PC-9 (cell line): Measurements from ENCODE around the gene RNF187. TPM values are rescaled to one million over a fixed set of nuclear protein-coding genes. Genes with fewer than 3 reads are reported as not detected.

Source experiments
- BruUV-seq: library from RNA; stranded (reverse); fragments of 400-500 nt; replicated peaks from 2 replicates; lab custom pipeline; 2021; lab: Mats Ljungman, UMichigan
- CTCF ChIA-PET: fragments of 300-600 bp; sonication (Branson Sonifier 250); formaldehyde crosslinking; loops from one replicate; lab custom pipeline; 2022; ENCODE audit warnings: antibody characterized with exemption; lab: Charles Lee
- POLR2A ChIA-PET: fragments of 300-600 bp; sonication (Branson Sonifier 250); formaldehyde crosslinking; loops from one replicate; lab custom pipeline; 2022; ENCODE audit warnings: antibody characterized with exemption; ENCODE audit not compliant: unreplicated experiment; lab: Charles Lee
- DNase-seq, 2 experiments: peaks; one replicate each; pipeline versions ENCODE4 v3.0.0 to v3.0.0-alpha.2; 2015 to 2022; ENCODE audit warnings: mixed read lengths in 1 of 2
- H2AFZ ChIP-seq: fragments of 200-600 bp; sonication (generic); 2 replicates; pipeline ENCODE4 v1.8.1; 2017; ENCODE audit warnings: antibody characterized with exemption
- H3F3A ChIP-seq: fragments of 200-600 bp; sonication (generic); 2 replicates; pipeline ENCODE4 v1.8.1; 2017; ENCODE audit warnings: antibody characterized with exemption, mild to moderate bottlenecking, low read depth; ENCODE audit not compliant: insufficient read depth
- H3K27ac ChIP-seq: fragments of 200-600 bp; sonication (generic); 2 replicates; pipeline ENCODE4 v1.6.1; 2016; ENCODE audit warnings: mixed run types
- H3K27me3 ChIP-seq: fragments of 200-600 bp; sonication (generic); 2 replicates; pipeline ENCODE4 v1.6.1; 2016; ENCODE audit warnings: low read depth, mixed run types; ENCODE audit not compliant: insufficient read depth
- H3K36me3 ChIP-seq: fragments of 200-600 bp; sonication (generic); 2 replicates; pipeline ENCODE4 v1.6.1; 2016; ENCODE audit warnings: low read depth, mixed run types
- H3K4me1 ChIP-seq: fragments of 200-600 bp; sonication (generic); replicated peaks from 2 replicates; pipeline ENCODE4 v1.6.1; 2016; ENCODE audit warnings: mixed run types; ENCODE audit not compliant: insufficient read depth
- H3K4me2 ChIP-seq: fragments of 200-600 bp; sonication (generic); 2 replicates; pipeline ENCODE4 v1.6.1; 2017; ENCODE audit warnings: mixed run types
- H3K4me3 ChIP-seq: fragments of 200-600 bp; sonication (generic); 2 replicates; pipeline ENCODE4 v1.6.1; 2016; ENCODE audit warnings: mixed run types
- H3K79me2 ChIP-seq: fragments of 200-600 bp; sonication (generic); 2 replicates; pipeline ENCODE4 v1.6.1; 2017; ENCODE audit warnings: low read depth, mixed run types
- H3K9me2 ChIP-seq: fragments of 200-600 bp; sonication (generic); 2 replicates; pipeline ENCODE4 v1.8.1; 2017; ENCODE audit warnings: mild to moderate bottlenecking; ENCODE audit not compliant: insufficient read depth
- H3K9me3 ChIP-seq: fragments of 200-600 bp; sonication (generic); 2 replicates; pipeline ENCODE4 v1.8.1; 2016; ENCODE audit warnings: low read depth; ENCODE audit not compliant: insufficient read depth
- H4K20me1 ChIP-seq: fragments of 200-600 bp; sonication (generic); 2 replicates; pipeline ENCODE4 v1.8.1; 2017; ENCODE audit not compliant: insufficient read depth
- CTCF ChIP-seq: fragments of 200-600 bp; sonication (generic); conservative IDR thresholded peaks from 2 replicates; pipeline ENCODE4 v1.6.1; 2017; ENCODE audit warnings: mixed run types, antibody characterized with exemption, mild to moderate bottlenecking, moderate library complexity
- EZH2 ChIP-seq: fragments of 200-600 bp; sonication (generic); IDR thresholded peaks from 2 replicates; pipeline ENCODE4 v1.8.0; 2017; ENCODE audit warnings: antibody characterized with exemption, low read depth
- intact Hi-C: fragments of 100-400 bp; cut with micrococcal nuclease; formaldehyde crosslinking; loops from one replicate; pipeline ENCODE4 v1.10.0; 2022; ENCODE audit not compliant: unreplicated experiment
- total RNA-seq: library from RNA; stranded (reverse); gene quantifications from 2 replicates; pipeline ENCODE4 v1.2.3, GENCODE V29; 2021

The RNF187 gene
- total RNA-seq, 1 experiment from 2014 or later = 182 TPM

GRCh38 chr1:228483789-228484188 lies 3.4 kb upstream of the RNF187 start:
- H3K27ac ChIP-seq = no peak overlapping the region
- no peaks in the 10 kb centered on the region for H3K36me3 ChIP-seq
- H3K4me2 ChIP-seq = no peak overlapping the region
- peaks cover 23% of the 10 kb centered on the region; the same call in 1 of the 2 replicates for H3F3A ChIP-seq
- BruUV-seq = no TSS peak
- H3K4me3 ChIP-seq = no peak overlapping the region
- H3K9me3 ChIP-seq = no peaks in the 10 kb centered on the region
- ChIA-PET CTCF (no interaction called here), POLR2A (no interaction called here)
- no peaks in the 10 kb centered on the region for H4K20me1 ChIP-seq
- H3K79me2 ChIP-seq = peaks cover 10% of the 10 kb centered on the region
- DNase-seq = no peak
- no peak overlapping the region for H2AFZ ChIP-seq
- intact Hi-C loops = no loop called here
- no peaks in the 10 kb centered on the region for H3K9me2 ChIP-seq
- H3K27me3 ChIP-seq = no peaks in the 10 kb centered on the region
- TF ChIP-seq CTCF (no peak), EZH2 (no peak)
- peaks cover 16% of the 10 kb centered on the region for H3K4me1 ChIP-seq

GRCh38 chr1:228486596-228487335 lies 416 bp upstream of the RNF187 start:
- Histone ChIP-seq H3K27ac (peak overlapping the region; percentile 76), H3K36me3 (peaks cover 17% of the 10 kb centered on the region; the same call in 1 of the 2 replicates), H3K9me2 (no peaks in the 10 kb centered on the region), H3K4me2 (peak overlapping the region; percentile 90), H3K27me3 (no peaks in the 10 kb centered on the region), H3K9me3 (no peaks in the 10 kb centered on the region), H3K4me3 (peak overlapping the region; percentile 96), H3F3A (peaks cover 31% of the 10 kb centered on the region), H3K4me1 (peaks cover 34% of the 10 kb centered on the region), H4K20me1 (no peaks in the 10 kb centered on the region), H2AFZ (peak overlapping the region; percentile 92), H3K79me2 (peaks cover 22% of the 10 kb centered on the region)
- intact Hi-C loops = loop anchor here (2.0 kb wide), 2 partner anchors 24 to 80 kb away; partner anchors contain the start of gene TRIM11
- TF ChIP-seq EZH2 = no peak
- no peak for TF ChIP-seq CTCF
- POLR2A ChIA-PET = interaction anchor here (0.6 to 0.7 kb wide), 3 partner anchors 28 to 80 kb away, joined by 4 to 10 read pairs (median 5); a partner anchor contains a TSS
- peak; percentile 80 to 94 for DNase-seq
- TSS peak; percentile 81 for BruUV-seq
- CTCF ChIA-PET = interaction anchor here (0.7 kb wide), 1 partner anchor 72 kb away, joined by 3 read pairs; no protein-coding TSS in a partner anchor

- TF ChIP-seq EZH2 (no peak), CTCF (no peak)
- Histone ChIP-seq H3K27me3 (no peaks in the 10 kb centered on the region), H3K4me3 (peak overlapping the region; percentile 96), H3K9me3 (no peaks in the 10 kb centered on the region), H3K36me3 (peaks cover 22% of the 10 kb centered on the region; the same call in 1 of the 2 replicates), H3K27ac (no peak overlapping the region), H2AFZ (peak overlapping the region; percentile 69; the same call in 1 of the 2 replicates), H3K4me2 (peak overlapping the region; percentile 95), H3K9me2 (no peaks in the 10 kb centered on the region), H3K4me1 (peaks cover 34% of the 10 kb centered on the region), H4K20me1 (no peaks in the 10 kb centered on the region), H3F3A (peaks cover 31% of the 10 kb centered on the region), H3K79me2 (peaks cover 22% of the 10 kb centered on the region)
- CTCF ChIA-PET = interaction anchor here (0.6 kb wide), 1 partner anchor 13 kb away, joined by 10 read pairs; no protein-coding TSS in a partner anchor
- POLR2A ChIA-PET = interaction anchor here (0.6 kb wide), 1 partner anchor 322 kb away, joined by 5 read pairs; no protein-coding TSS in a partner anchor
- intact Hi-C loops = no loop called here
- no peak for DNase-seq
- no TSS peak for BruUV-seq
Measured at GRCh38 chr1:228488125-228488817, 1.1 kb downstream of the RNF187 start.
